Stomach (tissue), 9 donors: ENCODE data around the gene UGT2A3. TPM values are rescaled to one million over a fixed set of nuclear protein-coding genes. Genes with fewer than 3 reads are reported as not detected.
A peak's percentile ranks its signal among the peaks of the same experiment; 100 is the strongest.

Experiments
- DNase-seq, 2 donors: peaks; one replicate each; pipeline versions ENCODE4 v3.0.0 to v3.0.0-alpha.2; 2013 to 2019
- H3K27ac ChIP-seq, 5 donors: fragments of 200-600 bp in 4 of 5; sonication (generic) in 4 of 5; one replicate each; pipeline ENCODE4 v1.5.1; 2013 to 2019; ENCODE audit warnings: mild to moderate bottlenecking in 1 of 5, moderate library complexity in 1 of 5
- H3K27me3 ChIP-seq, 3 donors: fragments of 200-600 bp; sonication (generic); one replicate each; pipeline ENCODE4 v1.5.1; 2017 to 2019; ENCODE audit warnings: mixed run types in 1 of 3
- H3K36me3 ChIP-seq, 4 donors: fragments of 200-600 bp; sonication (generic); 1 replicate in 3 of 4; 2 replicates in 1 of 4; pipeline ENCODE4 v1.5.1; 2016 to 2019
- H3K4me1 ChIP-seq, 4 donors: fragments of 200-600 bp; sonication (generic); one replicate each; pipeline ENCODE4 v1.5.1; 2016 to 2019
- H3K4me3 ChIP-seq, 4 donors: fragments of 200-600 bp; sonication (generic) in 3 of 4; one replicate each; pipeline ENCODE4 v1.5.1; 2016 to 2019; ENCODE audit warnings: mild to moderate bottlenecking in 1 of 4
- H3K9me3 ChIP-seq, 4 donors: fragments of 200-600 bp; sonication (generic); one replicate each; pipeline ENCODE4 v1.5.1; 2016 to 2019
- EP300 ChIP-seq: sonication (generic); formaldehyde crosslinking; IDR thresholded peaks from one replicate; pipeline ENCODE4 v1.6.1; 2017; ENCODE audit warnings: antibody characterized with exemption
- POLR2A ChIP-seq, 4 donors: fragments of 450-650 bp; IDR thresholded peaks; one replicate each; pipeline ENCODE4 v1.6.1; 2016; ENCODE audit warnings: antibody characterized with exemption in 4 of 4, control low read depth in 2 of 4, mild to moderate bottlenecking in 1 of 4, moderate library complexity in 1 of 4
- POLR2AphosphoS5 ChIP-seq, 3 donors: sonication (generic); formaldehyde crosslinking; IDR thresholded peaks; one replicate each; pipeline ENCODE4 v1.6.1; 2016; ENCODE audit warnings: antibody characterized with exemption in 3 of 3
- WGBS, 5 donors: extraction: QIAGEN DNeasy Blood & Tissue Kit in 3 of 5; methylation state at CpG; one replicate each; pipeline versions ENCODE4 v1.1.5 to v1.1.7; 2013 to 2018; 5-methylcytosine and 5-hydroxymethylcytosine counted together
- intact Hi-C: fragments of 100-400 bp; cut with DNase I; formaldehyde crosslinking; loops from one replicate; pipeline ENCODE4 v1.15.1; 2023; ENCODE audit warnings: low total_unique reads
- polyA plus RNA-seq, 3 donors: library from polyadenylated mRNA; stranded (reverse); fragments of 200-250 nt; gene quantifications; one replicate each; pipeline ENCODE4 v1.2.3, GENCODE V29; 2013
- total RNA-seq, 5 donors: library from RNA; depleted of rRNA; stranded (reverse); fragments of >200 nt; gene quantifications; one replicate each; pipeline versions ENCODE4 v1.1.0 to v1.2.3, GENCODE V29; 2014 to 2016
- TF ChIP-seq, protein P1 (sequence below), 7 experiments: fragments of 450-650 bp in 4 of 7; fragments of 200-600 bp in 3 of 7; sonication (generic) in 3 of 7; IDR thresholded peaks; one replicate each; pipeline ENCODE4 v1.5.1; 2016 to 2019; ENCODE audit warnings: antibody characterized with exemption in 7 of 7, control low read depth in 2 of 7, mild to moderate bottlenecking in 1 of 7
- donor health status: healthy with polysubstance abuse.
- donor health status: Bipolar disorder and iron deficiency.
- donor health status: healthy.

Gene UGT2A3
- total and polyA plus RNA-seq, 8 donors: 0.46 to 90.1 (median 0.62) TPM; not detected in 3

DNA sequence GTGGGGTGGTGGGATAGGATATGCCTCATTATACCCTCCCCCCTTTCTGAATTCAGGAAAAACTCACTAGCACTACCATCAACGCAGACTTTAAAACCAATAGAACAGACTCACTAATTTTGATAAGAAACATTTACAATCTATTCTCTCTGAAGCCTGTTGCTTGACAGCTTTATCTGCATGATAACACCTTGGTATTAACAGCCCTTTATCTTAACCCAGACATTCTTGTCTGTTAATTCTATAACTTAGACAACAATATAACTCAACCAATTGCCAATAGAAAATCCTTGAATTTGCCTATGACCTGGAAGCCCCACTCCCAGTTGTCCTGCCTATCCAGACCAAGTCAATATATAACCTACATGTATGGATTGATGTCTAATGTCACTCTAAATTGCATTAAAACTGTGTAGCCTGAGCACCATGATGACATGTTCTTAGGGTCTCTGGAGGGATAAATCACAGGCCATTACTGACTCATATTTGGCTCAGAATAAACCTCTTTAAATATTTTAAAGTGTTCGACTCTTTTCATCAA, 1.5 kb upstream of the UGT2A3 start:
- no peak overlapping the region for H3K27ac ChIP-seq
- no peak overlapping the region for H3K4me3 ChIP-seq
- intact Hi-C loops: no loop called here
- no peaks in the 10 kb centered on the region for H3K9me3 ChIP-seq
- H3K36me3 ChIP-seq: no peaks in the 10 kb centered on the region
- 26 to 37% (median 34%) methylated on average over 2 of the region's 2 CpGs for WGBS, 5 donors
- H3K4me1 ChIP-seq: peaks cover 0 to 15% (median 7%) of the 10 kb centered on the region in 4 donors
- no peak for DNase-seq
- no peak for TF ChIP-seq EP300
- no peak for TF ChIP-seq POLR2A (IDR thresholded peaks at IDR 0.05)
- TF ChIP-seq POLR2AphosphoS5 (IDR thresholded peaks at IDR 0.05): no peak
- TF ChIP-seq, protein P1, sequence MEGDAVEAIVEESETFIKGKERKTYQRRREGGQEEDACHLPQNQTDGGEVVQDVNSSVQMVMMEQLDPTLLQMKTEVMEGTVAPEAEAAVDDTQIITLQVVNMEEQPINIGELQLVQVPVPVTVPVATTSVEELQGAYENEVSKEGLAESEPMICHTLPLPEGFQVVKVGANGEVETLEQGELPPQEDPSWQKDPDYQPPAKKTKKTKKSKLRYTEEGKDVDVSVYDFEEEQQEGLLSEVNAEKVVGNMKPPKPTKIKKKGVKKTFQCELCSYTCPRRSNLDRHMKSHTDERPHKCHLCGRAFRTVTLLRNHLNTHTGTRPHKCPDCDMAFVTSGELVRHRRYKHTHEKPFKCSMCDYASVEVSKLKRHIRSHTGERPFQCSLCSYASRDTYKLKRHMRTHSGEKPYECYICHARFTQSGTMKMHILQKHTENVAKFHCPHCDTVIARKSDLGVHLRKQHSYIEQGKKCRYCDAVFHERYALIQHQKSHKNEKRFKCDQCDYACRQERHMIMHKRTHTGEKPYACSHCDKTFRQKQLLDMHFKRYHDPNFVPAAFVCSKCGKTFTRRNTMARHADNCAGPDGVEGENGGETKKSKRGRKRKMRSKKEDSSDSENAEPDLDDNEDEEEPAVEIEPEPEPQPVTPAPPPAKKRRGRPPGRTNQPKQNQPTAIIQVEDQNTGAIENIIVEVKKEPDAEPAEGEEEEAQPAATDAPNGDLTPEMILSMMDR (IDR thresholded peaks at IDR 0.05): no peak
- no peaks in the 10 kb centered on the region for H3K27me3 ChIP-seq

DNA sequence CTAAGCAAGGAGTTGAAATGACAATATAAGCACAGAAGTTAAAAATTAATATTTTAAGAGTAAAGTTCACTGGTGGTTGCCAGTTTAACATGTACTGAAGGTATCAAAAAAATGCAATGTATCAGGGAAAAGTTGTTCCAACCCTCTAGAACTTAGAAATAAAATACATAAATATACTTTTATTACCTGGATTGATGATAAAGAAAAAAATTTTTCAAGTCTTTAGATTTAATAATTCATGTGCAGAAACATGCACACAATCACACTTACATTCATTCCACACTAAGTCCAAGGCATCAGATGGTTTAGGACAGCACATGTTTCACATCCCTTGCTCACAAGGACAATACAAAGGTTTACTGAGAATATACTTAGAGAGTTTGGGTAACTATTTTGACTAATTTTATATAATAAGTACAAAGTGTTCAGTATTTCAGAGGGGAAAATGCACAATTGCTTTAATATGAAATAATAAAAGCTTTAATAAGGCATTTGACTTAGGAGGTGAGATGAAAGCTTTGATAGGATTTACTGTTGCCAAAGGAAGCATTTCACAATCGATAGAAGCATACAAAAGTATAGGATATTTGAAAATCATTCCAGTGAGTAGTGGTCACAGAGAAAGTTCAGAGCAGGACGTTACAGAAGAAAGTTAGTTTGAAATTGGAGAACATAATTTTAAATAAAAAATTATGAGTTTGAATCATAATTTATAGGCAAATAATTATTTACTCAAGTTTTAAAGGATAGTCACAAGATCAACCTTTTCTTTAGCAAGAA, 392 bp upstream of the UGT2A3 start:
- Histone ChIP-seq H3K4me1 (peaks cover 0 to 15% (median 7%) of the 10 kb centered on the region in 4 donors), H3K27ac (no peak overlapping the region), H3K4me3 (no peak overlapping the region), H3K36me3 (no peaks in the 10 kb centered on the region), H3K27me3 (no peaks in the 10 kb centered on the region), H3K9me3 (no peaks in the 10 kb centered on the region)
- no peak for DNase-seq
- 34 to 76% (median 40%) methylated on average over 1 to 2 of the region's 2 CpGs for WGBS, 5 donors
- TF ChIP-seq EP300 (no peak), POLR2AphosphoS5 (IDR thresholded peaks at IDR 0.05) (no peak), POLR2A (IDR thresholded peaks at IDR 0.05) (no peak)
- TF ChIP-seq, protein P1 (IDR thresholded peaks at IDR 0.05): no peak
- intact Hi-C loops: no loop called here

DNA sequence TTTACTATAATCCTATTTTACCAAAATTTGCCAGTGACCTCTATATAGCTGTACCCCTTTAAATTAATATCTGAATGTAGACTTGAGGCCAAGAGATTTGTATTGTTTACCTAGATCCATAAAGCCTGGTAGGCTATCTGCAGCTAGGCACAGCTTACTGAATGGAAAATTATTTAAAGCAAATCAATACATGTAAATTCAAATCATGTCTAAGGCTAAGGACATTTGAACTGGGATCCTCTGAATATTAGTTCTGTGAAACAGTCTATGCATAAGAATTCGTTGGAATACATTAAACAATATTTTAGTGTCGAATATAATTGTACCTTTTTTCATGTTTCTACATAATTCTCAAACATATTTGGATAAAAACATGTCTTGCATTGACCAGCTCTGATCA, 1.6 kb downstream of the UGT2A3 start:
- Histone ChIP-seq H3K27ac (no peak overlapping the region), H3K36me3 (no peaks in the 10 kb centered on the region), H3K27me3 (no peaks in the 10 kb centered on the region), H3K4me1 (peaks cover 0 to 15% (median 7%) of the 10 kb centered on the region in 4 donors), H3K9me3 (no peaks in the 10 kb centered on the region), H3K4me3 (no peak overlapping the region)
- intact Hi-C loops: no loop called here
- WGBS, 5 donors: 62 to 79% (median 69%) methylated on average over 2 of the region's 2 CpGs
- TF ChIP-seq POLR2AphosphoS5 (IDR thresholded peaks at IDR 0.05): no peak
- TF ChIP-seq POLR2A (IDR thresholded peaks at IDR 0.05): no peak
- TF ChIP-seq EP300: no peak
- TF ChIP-seq, protein P1 (IDR thresholded peaks at IDR 0.05): no peak
- peak in 1 of 2 donors; percentile 4 for DNase-seq

DNA sequence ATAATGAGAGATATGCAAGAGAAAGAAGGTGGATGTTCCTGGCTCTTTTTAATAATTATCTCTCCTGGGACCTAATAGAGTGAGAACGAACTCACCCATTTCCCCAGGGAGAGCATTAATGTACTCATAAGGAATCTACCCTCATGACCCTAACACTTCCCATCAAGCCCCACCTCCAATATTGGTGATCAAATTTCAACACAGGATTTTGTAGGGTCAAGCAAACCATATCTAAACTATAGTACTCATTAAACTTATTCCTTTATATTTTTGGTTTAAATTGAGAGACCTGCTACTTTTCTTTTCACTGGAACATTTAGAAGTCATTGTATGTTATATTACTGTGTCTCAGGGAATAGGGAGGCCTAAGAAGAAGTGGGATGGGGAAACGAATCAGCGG, 2.6 kb downstream of the UGT2A3 start:
- H3K27ac ChIP-seq: no peak overlapping the region
- intact Hi-C loops: no loop called here
- H3K4me1 ChIP-seq: peaks cover 0 to 12% (median 6%) of the 10 kb centered on the region in 4 donors
- TF ChIP-seq, protein P1 (IDR thresholded peaks at IDR 0.05): no peak
- TF ChIP-seq POLR2AphosphoS5 (IDR thresholded peaks at IDR 0.05) (no peak), POLR2A (IDR thresholded peaks at IDR 0.05) (no peak), EP300 (no peak)
- no peaks in the 10 kb centered on the region for H3K9me3 ChIP-seq
- 72 to 89% (median 79%) methylated on average over 3 of the region's 3 CpGs for WGBS, 5 donors
- no peak for DNase-seq
- H3K4me3 ChIP-seq: no peak overlapping the region
- H3K27me3 ChIP-seq: no peaks in the 10 kb centered on the region
- no peaks in the 10 kb centered on the region for H3K36me3 ChIP-seq
